NCI-H1417 (cell line): ENCODE data around the gene PPM1J.
"Not testable (repeated sequence)": the region's sequence is repeated elsewhere in the genome, so short reads cannot be mapped to it uniquely, and the experiment has no call there.

Experiments
- DNase-seq, 3 experiments: peaks; one replicate each; lab custom pipeline; 2025; lab: John Stamatoyannopoulos, UW

The PPM1J gene

GRCh38 chr1:112721294-112721693 is 6.2 kb upstream of the PPM1J start:
- DNase-seq = not testable (repeated sequence)

- no peak for DNase-seq
These were observed 5.7 kb upstream of the PPM1J start for GRCh38 chr1:112720800-112721199.

- DNase-seq = no peak
These were observed 4.6 kb upstream of the PPM1J start for GRCh38 chr1:112719706-112720105.

- peak; percentile 36 to 70 (median 53) for DNase-seq
These were observed 3.7 kb upstream of the PPM1J start for GRCh38 chr1:112718691-112719418.

GRCh38 chr1:112717263-112717873 is 2.2 kb upstream of the PPM1J start:
- no peak for DNase-seq

- peak; percentile 78 to 93 (median 85) for DNase-seq
These were observed 1.1 kb upstream of the PPM1J start for GRCh38 chr1:112716133-112716720.

- peak in 2 of 3 experiments; percentile 47 to 80 for DNase-seq
These were observed 544 bp downstream of the PPM1J start for GRCh38 chr1:112714313-112715263.

GRCh38 chr1:112713466-112714312 is 1.4 kb downstream of the PPM1J start:
- peak in 1 of 3 experiments; percentile 38 for DNase-seq

GRCh38 chr1:112712701-112713128 is 2.4 kb downstream of the PPM1J start:
- no peak for DNase-seq

- no peak for DNase-seq
These were observed 2.9 kb downstream of the PPM1J start for GRCh38 chr1:112712191-112712590.

GRCh38 chr1:112711670-112712069 is 3.5 kb downstream of the PPM1J start:
- no peak for DNase-seq

- peak in 1 of 3 experiments; percentile 17 for DNase-seq
These were observed 4.1 kb downstream of the PPM1J start for GRCh38 chr1:112711041-112711440.

GRCh38 chr1:112710586-112710985 is 4.5 kb downstream of the PPM1J start:
- DNase-seq = no peak

- no peak for DNase-seq
These were observed 5.0 kb downstream of the PPM1J start for GRCh38 chr1:112710159-112710558.

- no peak for DNase-seq
These were observed 6.6 kb downstream of the PPM1J start for GRCh38 chr1:112708489-112708888.

- no peak for DNase-seq
These were observed 7.1 kb downstream of the PPM1J start for GRCh38 chr1:112708002-112708448.

- peak; percentile 72 to 89 (median 77) for DNase-seq
These were observed 7.7 kb downstream of the PPM1J start for GRCh38 chr1:112707221-112708001.

- DNase-seq = peak in 2 of 3 experiments; percentile 77 to 79
These were observed 8.5 kb downstream of the PPM1J start, which contains the start of gene RHOC for GRCh38 chr1:112706505-112707220. Gene RHOC, minus strand, starts transcription at chr1:112707127. Its CDS starts 3,328 bp downstream, at chr1:112703799.

GRCh38 chr1:112704934-112705627 is 10.1 kb downstream of the PPM1J start:
- peak; percentile 25 to 62 (median 44) for DNase-seq
